ENCODE data around the gene MYOT. TPM values are rescaled to one million over a fixed set of nuclear protein-coding genes. Genes with fewer than 3 reads are reported as not detected.
A peak's percentile ranks its signal among the peaks of the same experiment; 100 is the strongest.

MYOT gene
- total RNA-seq, 4 donors from 2014 or later = 19.4 to 35.6 (median 30.0) TPM

DNA sequence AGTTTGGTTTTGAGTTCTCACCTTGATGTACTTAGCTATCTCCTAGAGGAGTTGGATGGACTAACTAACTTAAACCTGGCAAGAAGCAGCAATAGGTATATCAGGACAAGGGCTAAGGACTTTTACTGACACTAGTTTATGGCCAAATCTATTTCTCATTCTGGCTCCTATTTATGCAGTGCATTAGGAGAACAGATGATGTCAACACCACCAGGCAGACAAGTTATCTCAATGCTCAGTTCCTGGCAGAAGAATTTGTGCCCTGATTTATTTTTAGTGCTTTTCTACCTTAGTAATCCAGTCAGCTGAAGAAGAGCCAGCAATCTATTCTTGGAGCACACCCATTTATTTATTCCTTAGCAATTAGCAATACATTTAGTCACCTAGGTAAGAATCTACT, 30.7 kb upstream of the MYOT start:
- intact Hi-C loops (cut with DNase I) = no loop called here
- H3K4me1 ChIP-seq = peaks cover 36 to 81% (median 62%) of the 10 kb centered on the region in 4 donors
- no peaks in the 10 kb centered on the region for H3K27me3 ChIP-seq
- TF ChIP-seq, protein P1, sequence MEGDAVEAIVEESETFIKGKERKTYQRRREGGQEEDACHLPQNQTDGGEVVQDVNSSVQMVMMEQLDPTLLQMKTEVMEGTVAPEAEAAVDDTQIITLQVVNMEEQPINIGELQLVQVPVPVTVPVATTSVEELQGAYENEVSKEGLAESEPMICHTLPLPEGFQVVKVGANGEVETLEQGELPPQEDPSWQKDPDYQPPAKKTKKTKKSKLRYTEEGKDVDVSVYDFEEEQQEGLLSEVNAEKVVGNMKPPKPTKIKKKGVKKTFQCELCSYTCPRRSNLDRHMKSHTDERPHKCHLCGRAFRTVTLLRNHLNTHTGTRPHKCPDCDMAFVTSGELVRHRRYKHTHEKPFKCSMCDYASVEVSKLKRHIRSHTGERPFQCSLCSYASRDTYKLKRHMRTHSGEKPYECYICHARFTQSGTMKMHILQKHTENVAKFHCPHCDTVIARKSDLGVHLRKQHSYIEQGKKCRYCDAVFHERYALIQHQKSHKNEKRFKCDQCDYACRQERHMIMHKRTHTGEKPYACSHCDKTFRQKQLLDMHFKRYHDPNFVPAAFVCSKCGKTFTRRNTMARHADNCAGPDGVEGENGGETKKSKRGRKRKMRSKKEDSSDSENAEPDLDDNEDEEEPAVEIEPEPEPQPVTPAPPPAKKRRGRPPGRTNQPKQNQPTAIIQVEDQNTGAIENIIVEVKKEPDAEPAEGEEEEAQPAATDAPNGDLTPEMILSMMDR (IDR thresholded peaks at IDR 0.05) = no peak
- TF ChIP-seq EP300 (IDR thresholded peaks at IDR 0.05) = peak; percentile 77
- no peak for TF ChIP-seq POLR2A (IDR thresholded peaks at IDR 0.05; ENCODE audit: low read depth)
- peak in 1 of 2 donors; percentile 55 for TF ChIP-seq POLR2AphosphoS5 (IDR thresholded peaks at IDR 0.05)
- H3K9me3 ChIP-seq = no peaks in the 10 kb centered on the region
- H3K36me3 ChIP-seq = no peaks in the 10 kb centered on the region
- no peak for DNase-seq (ENCODE audit: extremely low spot score)
- no peak overlapping the region for H3K4me3 ChIP-seq
- peak overlapping the region; percentile 70 to 80 (median 78) for H3K27ac ChIP-seq (replicated peaks in 1 of 4)

DNA sequence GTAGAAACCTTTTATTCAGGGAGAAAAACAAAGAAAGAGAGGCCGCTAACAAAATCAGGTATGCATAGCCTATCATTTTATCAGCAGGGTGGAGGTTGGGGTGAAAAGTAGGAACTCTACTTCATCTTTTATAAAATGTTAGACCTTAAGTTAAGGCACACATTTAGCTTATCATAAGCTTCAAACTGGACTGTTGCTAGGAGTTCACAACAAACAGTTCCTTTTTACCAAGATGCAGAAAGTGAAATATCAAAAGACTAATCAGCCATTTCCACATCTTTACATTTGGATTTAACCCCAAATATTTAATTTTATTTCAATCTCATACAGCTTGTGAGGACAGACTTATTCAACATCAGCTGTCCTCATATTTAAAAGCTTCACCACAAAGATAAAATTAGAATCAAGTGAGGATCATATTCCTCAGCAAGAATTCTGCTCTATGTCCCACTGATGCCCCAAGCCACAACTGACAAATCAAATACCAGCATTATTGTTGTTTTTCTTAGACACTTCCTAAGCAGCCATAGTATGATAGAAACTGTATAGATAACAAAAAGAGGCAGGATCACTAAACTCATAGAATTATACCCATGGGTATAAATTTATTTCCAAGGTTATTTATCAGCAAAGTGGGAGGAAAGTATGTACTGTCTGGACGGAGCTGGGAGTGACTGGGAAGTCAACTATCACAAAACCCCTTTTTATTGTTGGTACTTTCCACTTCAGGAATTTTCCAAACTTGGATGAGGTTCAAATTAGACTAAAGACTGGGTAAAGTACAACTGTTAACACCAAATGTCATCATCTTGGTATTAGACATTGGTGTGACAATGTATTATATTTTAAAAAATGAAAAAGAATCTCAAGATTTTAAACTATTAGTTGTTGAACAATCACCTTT, 29.9 kb upstream of the MYOT start:
- no peaks in the 10 kb centered on the region for H3K36me3 ChIP-seq
- TF ChIP-seq, protein P1 (IDR thresholded peaks at IDR 0.05) = no peak
- no peak for TF ChIP-seq EP300 (IDR thresholded peaks at IDR 0.05)
- no peak for TF ChIP-seq POLR2A (IDR thresholded peaks at IDR 0.05; ENCODE audit: low read depth)
- TF ChIP-seq POLR2AphosphoS5 (IDR thresholded peaks at IDR 0.05) = no peak
- DNase-seq (ENCODE audit: extremely low spot score) = no peak
- no peak overlapping the region for H3K4me3 ChIP-seq
- 58% methylated on average over 2 of the region's 2 CpGs for WGBS
- peak overlapping the region; percentile 70 to 80 (median 78) for H3K27ac ChIP-seq (replicated peaks in 1 of 4)
- intact Hi-C loops (cut with DNase I) = no loop called here
- peaks cover 35 to 74% (median 55%) of the 10 kb centered on the region in 4 donors for H3K4me1 ChIP-seq
- no peaks in the 10 kb centered on the region for H3K27me3 ChIP-seq
- H3K9me3 ChIP-seq = no peaks in the 10 kb centered on the region

DNA sequence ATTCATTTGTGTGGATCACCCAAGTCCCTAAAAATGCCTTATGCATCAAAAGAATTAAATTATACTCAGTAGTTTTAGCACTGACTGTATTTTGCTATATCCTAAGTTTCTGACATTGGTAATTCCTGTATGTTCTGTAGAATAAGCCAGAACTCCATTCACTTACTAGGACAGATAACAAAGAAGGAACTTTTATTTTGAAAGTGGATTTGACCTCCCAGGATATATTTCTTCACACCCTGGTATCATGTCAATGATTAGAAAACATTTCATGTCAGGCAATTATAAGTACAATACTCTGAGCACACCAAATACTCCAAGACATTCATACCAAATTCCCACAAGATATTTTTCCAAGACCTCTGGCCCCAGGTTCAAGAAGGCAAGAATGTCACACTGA, 28.7 kb upstream of the MYOT start:
- no peak overlapping the region for H3K4me3 ChIP-seq
- H3K36me3 ChIP-seq = no peaks in the 10 kb centered on the region
- peaks cover 27 to 61% (median 42%) of the 10 kb centered on the region in 4 donors for H3K4me1 ChIP-seq
- no peak for DNase-seq (ENCODE audit: extremely low spot score)
- no peaks in the 10 kb centered on the region for H3K9me3 ChIP-seq
- intact Hi-C loops (cut with DNase I) = no loop called here
- H3K27me3 ChIP-seq = no peaks in the 10 kb centered on the region
- H3K27ac ChIP-seq (replicated peaks in 1 of 4) = no peak overlapping the region
- no peak for TF ChIP-seq POLR2AphosphoS5 (IDR thresholded peaks at IDR 0.05)
- no peak for TF ChIP-seq EP300 (IDR thresholded peaks at IDR 0.05)
- no peak for TF ChIP-seq POLR2A (IDR thresholded peaks at IDR 0.05; ENCODE audit: low read depth)
- TF ChIP-seq, protein P1 (IDR thresholded peaks at IDR 0.05) = no peak

DNA sequence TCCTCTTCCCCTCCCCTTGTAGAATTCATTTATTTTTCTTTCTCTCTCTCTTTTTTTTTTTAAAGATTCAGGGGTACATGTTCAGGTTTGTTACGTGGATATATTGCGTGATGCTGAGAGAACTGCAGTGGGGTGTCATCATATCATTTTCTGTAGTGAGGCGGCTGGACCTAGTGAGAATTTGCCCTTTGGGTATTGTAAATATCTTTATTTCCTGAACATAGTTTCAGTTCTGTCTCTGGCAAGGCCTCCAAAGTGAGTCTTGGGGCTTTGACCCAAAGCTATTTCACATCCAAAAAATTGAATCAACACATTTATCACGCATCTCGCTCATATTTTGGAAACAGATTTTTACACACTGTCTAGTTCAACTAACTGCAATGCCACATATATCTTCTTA, 25.4 kb upstream of the MYOT start:
- Histone ChIP-seq H3K4me1 (peaks cover 6 to 28% (median 17%) of the 10 kb centered on the region in 4 donors), H3K27me3 (no peaks in the 10 kb centered on the region), H3K27ac (replicated peaks in 1 of 4) (no peak overlapping the region), H3K9me3 (no peaks in the 10 kb centered on the region), H3K4me3 (no peak overlapping the region), H3K36me3 (no peaks in the 10 kb centered on the region)
- WGBS = 84% methylated on average over 5 of the region's 5 CpGs
- intact Hi-C loops (cut with DNase I) = no loop called here
- no peak for DNase-seq (ENCODE audit: extremely low spot score)
- TF ChIP-seq, protein P1 (IDR thresholded peaks at IDR 0.05) = no peak
- no peak for TF ChIP-seq EP300 (IDR thresholded peaks at IDR 0.05)
- TF ChIP-seq POLR2AphosphoS5 (IDR thresholded peaks at IDR 0.05) = no peak
- TF ChIP-seq POLR2A (IDR thresholded peaks at IDR 0.05; ENCODE audit: low read depth) = no peak
